GM18508 (cell line): ENCODE results near the gene TUBGCP3.
"Not testable (repeated sequence)": the region's sequence is repeated elsewhere in the genome, so short reads cannot be mapped to it uniquely, and the experiment has no call there.

Experiments
- ATAC-seq: cut with Tn5 transposase; IDR thresholded peaks from one replicate; pipeline ENCODE4 v1.9.1; 2021; ENCODE audit warnings: moderate number of reproducible peaks; ENCODE audit not compliant: insufficient read depth, unreplicated experiment

The TUBGCP3 gene

GRCh38 chr13:112582263-112582662 is 5.7 kb downstream of the TUBGCP3 start:
- no peak for ATAC-seq

DNA sequence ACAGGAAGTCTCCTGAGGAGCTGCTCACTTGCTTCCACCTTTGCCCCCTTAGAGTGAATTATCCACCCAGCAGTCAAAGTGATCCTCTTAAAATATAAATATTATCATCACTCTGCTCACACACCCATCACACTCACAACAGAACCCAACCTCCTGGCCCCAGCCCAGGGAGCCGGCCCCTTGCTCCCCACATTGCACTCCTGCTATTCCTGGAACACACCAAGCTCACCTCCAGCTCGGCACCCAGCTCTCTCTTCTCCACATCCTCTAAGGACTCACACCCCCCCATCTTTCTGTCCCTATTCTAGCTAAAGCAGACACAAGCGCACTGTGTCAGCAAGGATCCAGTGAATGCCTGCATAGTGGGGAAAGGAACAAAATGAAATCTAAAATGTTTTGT is 7.0 kb downstream of the TUBGCP3 start:
- no peak for ATAC-seq

GRCh38 chr13:112580211-112580610 is 7.7 kb downstream of the TUBGCP3 start:
- no peak for ATAC-seq

DNA sequence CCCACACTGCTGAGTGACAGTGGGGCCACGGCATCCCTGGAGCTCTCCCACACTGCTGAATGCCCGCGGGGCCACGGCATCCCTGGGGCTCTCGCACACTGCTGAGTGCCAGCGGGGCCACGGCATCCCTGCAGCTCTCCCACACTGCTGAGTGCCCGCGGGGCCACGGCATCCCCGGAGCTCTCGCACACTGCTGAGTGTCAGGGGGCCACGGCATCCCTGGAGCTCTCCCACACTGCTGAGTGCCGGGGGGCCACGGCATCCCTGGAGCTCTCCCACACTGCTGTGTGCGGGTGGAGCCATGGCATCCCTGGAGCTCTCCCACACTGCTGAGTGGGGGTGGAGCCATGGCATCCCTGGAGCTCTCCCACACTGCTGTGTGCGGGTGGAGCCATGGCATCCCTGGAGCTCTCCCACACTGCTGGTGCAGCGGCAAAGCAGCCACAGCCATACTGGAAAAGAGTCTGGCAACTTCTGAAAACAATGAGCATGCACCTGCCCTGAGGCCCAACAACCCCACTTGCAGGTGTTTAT is 8.6 kb downstream of the TUBGCP3 start:
- ATAC-seq: no peak

- no peak for ATAC-seq
Measured at GRCh38 chr13:112576768-112577167, 11.2 kb downstream of the TUBGCP3 start.

DNA sequence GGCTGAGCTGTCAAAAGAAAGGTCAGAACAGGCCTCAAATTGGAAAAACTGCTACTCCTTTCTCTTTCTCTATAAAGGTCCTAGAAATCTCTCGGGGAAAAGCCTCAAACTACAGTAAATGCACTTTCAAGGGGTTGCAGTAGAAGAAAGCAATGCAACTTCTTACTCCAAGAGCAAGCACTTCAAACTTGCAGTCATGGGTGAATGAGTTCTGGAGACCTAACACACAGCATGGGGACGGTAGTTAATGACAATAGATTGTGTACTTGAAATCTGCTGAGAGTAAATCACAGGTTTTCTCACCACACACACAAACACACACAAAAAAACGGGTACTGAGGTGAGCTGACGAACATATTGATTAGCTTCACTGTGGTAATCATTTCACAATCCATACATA is 11.8 kb downstream of the TUBGCP3 start:
- ATAC-seq: no peak

GRCh38 chr13:112575675-112576074 is 12.3 kb downstream of the TUBGCP3 start:
- no peak for ATAC-seq

DNA sequence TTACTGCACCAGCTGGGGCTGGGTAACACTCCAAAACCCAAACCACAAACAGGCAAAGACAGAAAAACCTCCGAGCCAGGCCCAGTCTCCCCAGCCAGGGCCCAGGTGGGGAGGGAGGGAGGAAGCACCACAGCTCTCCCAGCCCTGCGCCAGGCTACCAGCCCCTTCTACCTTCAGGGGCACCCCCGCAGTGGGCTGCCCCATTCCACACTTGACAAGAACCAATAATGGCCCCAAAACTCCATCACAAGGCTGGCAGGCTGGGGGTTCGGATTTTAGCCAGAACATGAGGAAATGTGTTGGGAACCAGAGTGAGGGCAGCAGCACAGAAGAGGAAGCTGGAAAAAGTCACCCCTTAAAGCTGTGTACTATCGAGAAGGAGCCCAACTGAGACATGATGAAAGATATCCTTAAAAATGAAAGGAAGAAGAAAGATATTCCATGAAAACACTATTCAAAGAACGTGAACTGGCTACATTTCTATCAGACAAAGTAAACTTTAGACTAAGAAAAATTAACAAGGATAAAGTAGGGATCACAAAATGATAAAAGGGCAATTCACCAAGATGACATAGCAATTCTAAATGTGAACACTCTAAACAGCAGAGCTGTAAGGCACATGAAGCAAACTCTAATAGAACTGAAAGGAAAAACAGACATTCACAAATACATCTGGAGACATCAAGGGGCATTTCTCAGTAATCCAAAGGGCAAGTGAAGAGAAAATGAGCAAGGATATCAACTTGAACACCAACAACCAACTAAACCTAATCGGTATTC is 12.9 kb downstream of the TUBGCP3 start:
- ATAC-seq: no peak

- ATAC-seq: no peak
Measured at GRCh38 chr13:112574416-112574815, 13.5 kb downstream of the TUBGCP3 start.

- no peak for ATAC-seq
Measured at GRCh38 chr13:112573710-112574109, 14.2 kb downstream of the TUBGCP3 start.

GRCh38 chr13:112572366-112572765 is 15.6 kb downstream of the TUBGCP3 start:
- ATAC-seq: no peak

DNA sequence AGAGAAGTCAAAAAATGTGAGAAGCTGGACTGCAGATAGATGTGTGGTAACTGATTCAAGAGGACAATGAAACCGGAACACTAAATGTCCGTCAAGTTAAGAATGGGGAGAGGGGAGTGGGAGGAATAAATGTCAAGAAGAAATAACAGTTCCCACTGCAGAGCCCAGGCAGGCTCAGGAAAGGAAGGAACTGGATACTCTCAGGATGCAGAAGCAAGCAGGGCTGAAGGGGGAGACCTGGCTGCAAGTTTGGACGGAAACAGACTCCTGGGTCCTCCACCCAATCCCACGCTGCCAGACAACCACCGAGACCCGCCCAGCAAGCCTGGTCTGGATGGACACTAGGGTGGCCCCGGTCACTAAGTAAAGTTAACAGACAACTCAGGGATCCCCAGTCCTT is 18.1 kb downstream of the TUBGCP3 start:
- ATAC-seq: no peak

- ATAC-seq: no peak
Measured at GRCh38 chr13:112567161-112567862, 20.6 kb downstream of the TUBGCP3 start.

DNA sequence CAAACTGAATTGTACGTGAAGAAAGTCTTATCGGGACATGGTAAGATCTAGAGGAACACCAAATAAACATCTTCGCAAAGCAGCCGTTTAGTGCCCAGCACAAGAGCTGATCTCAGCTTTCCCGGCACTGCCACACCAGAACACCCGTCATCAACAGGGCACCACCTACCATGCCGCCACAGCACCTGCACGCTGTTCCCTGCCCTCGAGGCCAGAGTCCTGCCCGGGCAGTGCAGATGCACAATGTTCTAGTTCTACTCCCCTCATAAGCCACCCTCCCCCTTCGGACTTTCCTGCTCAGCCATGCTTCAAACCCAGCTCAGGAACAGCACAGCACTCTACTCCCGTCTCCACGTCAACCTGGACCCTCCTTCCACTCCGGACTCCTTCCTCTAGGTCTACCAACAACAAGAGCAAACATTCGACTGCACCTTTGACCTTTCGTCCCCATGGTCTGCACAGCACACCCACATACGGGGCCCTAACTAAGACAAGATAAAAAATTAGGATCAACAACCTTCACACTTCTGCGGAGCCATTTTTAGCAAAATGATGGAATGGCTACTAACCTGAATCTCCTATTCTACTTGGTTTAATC is 25.1 kb downstream of the TUBGCP3 start:
- ATAC-seq: no peak

- no peak for ATAC-seq
Measured at GRCh38 chr13:112562254-112562653, 25.7 kb downstream of the TUBGCP3 start.

DNA sequence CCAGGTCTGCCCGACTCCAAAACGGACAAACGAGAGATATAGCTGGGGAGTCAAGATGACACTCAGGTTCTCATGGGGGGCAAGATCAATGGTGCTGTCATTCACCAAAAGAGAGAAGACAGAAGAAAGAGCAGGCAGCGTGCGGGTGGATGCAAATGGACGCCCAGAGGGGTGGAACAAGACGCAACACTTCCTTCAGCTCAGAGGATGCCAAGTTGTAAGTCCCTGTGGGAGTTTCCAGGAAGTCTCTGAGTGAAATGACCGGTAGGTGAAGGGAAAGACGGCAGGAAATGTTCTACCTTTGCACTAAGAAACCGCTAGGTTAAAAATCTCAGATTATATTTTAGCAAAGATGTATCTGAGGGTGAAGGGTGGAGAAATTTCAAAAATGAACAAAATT is 26.5 kb downstream of the TUBGCP3 start:
- ATAC-seq: no peak

GRCh38 chr13:112558696-112559418 is 29.1 kb downstream of the TUBGCP3 start:
- no peak for ATAC-seq

DNA sequence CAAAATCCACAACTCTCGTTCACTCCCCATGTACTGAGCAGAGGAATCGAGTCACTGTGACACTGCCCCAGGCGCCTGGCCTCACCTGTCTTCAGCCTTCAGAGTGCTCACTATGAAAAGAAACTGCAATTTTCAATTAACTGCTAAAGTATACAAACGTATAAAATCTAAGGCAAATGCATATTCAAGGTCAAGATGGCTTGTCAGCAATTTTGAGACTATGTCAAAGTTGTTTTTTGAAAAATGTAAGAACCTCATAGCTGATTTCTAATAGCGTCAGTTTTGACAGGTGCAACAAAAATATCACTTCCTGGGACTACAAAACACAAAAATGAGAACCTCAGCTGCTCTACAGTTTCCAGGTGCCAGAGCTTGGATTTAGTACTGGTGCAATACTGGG is 31.4 kb downstream of the TUBGCP3 start:
- ATAC-seq: no peak

DNA sequence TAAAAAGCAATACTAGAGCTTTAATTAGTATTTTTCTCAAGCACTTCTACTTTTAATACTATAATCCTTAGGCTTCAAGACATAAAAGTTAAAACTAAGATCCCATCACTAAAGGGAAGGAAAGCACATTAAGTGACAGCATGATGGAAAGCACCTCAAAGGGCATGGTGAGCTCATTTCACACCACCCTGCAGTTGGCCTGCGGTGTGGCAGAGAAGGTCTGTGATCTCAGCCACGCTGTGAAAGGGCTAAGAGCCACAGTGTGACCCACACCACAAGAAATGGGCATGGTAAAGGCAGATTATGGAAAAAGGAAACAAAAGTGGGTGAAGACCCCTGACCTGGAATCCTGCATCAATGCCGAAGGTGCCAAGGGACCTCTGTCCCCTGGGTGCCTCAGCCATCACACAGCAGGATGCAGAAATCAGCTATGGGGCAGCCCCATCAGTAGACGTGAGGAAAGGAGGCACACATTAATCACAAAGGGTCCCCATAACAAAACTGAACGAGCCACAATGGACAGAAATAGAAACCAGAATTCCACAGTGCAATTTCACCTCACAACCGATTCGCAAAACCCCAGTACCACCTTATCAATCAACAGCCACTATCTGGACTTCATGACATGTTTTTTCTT is 33.6 kb downstream of the TUBGCP3 start:
- ATAC-seq: no peak

- ATAC-seq: not testable (repeated sequence)
Measured at GRCh38 chr13:112548975-112549374, 39.0 kb downstream of the TUBGCP3 start.
